ENCODE measurements around the gene TCEANC2.
"Not testable (repeated sequence)": the region's sequence is repeated elsewhere in the genome, so short reads cannot be mapped to it uniquely, and the experiment has no call there.

The TCEANC2 gene

GRCh38 chr1:54091666-54092065, 38.3 kb downstream of the TCEANC2 start:
- DNase-seq, result no peak

- no peak for DNase-seq
These were observed 40.8 kb downstream of the TCEANC2 start for GRCh38 chr1:54094001-54094729.

GRCh38 chr1:54094730-54095105, 41.3 kb downstream of the TCEANC2 start:
- DNase-seq, result not testable (repeated sequence)

DNA sequence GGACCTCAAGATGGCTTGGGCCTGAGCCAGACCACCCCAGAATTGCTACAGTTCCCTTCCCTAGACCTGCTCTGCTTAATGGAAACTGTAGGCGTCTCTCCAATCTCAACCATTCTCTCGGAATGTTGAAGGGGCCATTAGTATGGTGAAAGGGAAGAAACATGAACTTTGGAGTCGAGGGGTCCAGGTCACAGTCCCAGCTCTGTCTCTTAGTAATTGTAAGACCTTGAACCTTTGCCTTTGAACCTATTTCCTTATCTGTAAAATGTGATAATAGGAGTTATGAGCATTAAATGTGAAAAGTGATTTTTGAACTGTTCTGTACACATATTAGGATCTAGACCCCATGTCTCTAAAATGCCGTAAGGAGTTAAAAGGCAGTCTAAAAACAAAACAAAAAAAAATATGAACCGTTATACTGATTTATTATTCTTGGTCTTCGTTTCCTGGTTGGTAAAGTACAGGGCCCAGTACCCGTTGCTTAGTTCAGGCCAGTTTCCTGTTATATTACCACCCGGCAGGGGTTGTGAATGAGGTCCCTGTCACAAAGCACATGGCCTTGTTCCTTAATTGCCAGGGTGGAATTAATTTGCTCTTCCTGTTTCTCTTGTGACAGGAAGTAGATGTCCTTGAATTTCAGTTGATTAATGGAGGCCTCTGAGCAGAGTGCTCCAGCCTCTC, 42.3 kb downstream of the TCEANC2 start:
- DNase-seq, result no peak

- no peak for DNase-seq
These were observed 42.9 kb downstream of the TCEANC2 start for GRCh38 chr1:54096227-54096876.

GRCh38 chr1:54096877-54097240, 43.5 kb downstream of the TCEANC2 start:
- DNase-seq, result no peak

GRCh38 chr1:54099061-54099610, 45.7 kb downstream of the TCEANC2 start:
- DNase-seq, result no peak

- DNase-seq, result no peak
These were observed 47.1 kb downstream of the TCEANC2 start for GRCh38 chr1:54100500-54100899.

DNA sequence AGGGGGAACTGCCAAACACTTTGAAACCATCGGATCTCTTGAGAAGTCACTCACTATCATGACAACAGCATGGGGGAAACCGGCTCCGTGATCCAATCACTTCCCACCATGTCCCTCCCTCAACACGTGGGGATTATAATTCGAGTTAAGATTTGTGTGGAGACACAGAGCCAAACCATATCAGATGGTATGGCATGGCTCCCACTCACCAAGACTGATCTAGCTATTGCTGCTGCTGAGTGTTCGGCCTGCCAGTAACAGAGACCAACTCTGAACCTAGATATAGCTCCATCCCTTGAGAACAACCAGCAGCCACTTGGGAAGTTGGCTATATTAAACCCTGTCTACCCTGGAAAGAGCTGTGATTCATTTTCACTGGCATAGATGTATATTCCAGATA, 50.0 kb downstream of the TCEANC2 start:
- no peak for DNase-seq

DNA sequence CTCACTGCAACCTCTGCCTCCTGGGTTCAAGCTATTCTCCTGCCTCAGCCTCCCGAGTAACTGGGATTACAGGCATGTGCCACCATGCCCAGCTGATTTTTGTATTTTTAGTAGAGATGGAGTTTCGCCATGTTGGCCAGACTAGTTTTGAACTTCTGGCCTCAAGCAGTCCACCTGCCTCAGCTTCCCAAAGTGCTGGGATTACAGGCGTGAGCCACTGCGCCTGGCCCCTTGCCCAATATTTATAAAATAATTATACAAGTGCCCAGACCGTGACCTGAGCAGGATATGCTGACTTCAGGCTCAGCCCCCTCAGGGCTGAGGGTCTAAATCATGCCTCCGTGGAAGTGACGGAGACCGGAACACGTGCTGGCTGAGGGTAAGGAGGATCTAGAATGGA, 51.2 kb downstream of the TCEANC2 start:
- not testable (repeated sequence) for DNase-seq

GRCh38 chr1:54105080-54105479, 51.7 kb downstream of the TCEANC2 start:
- DNase-seq, result no peak

DNA sequence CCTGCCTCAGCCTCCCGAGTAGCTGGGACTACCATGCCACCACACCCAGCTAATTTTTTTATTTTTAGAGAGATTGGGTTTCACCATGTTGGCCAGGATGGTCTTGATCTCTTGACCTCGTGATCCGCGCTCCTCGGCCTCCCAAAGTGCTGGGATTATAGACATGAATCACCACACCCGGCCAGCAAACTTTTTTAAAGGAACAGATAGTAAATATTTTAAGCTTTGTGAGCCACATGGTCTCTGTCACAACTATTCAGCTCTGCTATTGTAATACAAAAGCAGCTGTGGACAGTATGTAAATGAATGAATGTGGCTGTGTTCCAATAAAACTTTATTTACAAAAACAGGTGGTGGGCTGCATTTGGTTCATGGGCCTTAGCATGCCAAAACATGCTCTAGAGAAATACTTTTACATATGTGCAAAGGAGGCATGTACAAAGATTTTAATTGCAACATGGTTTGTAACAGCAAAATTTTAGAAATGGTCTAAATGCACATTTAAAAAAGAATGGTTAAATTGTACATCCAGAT, 52.4 kb downstream of the TCEANC2 start:
- no peak for DNase-seq

- DNase-seq, result no peak
These were observed 53.7 kb downstream of the TCEANC2 start for GRCh38 chr1:54107131-54107530.

GRCh38 chr1:54108156-54108555, 54.7 kb downstream of the TCEANC2 start:
- no peak for DNase-seq

GRCh38 chr1:54109129-54110090, 56.0 kb downstream of the TCEANC2 start:
- no peak for DNase-seq

DNA sequence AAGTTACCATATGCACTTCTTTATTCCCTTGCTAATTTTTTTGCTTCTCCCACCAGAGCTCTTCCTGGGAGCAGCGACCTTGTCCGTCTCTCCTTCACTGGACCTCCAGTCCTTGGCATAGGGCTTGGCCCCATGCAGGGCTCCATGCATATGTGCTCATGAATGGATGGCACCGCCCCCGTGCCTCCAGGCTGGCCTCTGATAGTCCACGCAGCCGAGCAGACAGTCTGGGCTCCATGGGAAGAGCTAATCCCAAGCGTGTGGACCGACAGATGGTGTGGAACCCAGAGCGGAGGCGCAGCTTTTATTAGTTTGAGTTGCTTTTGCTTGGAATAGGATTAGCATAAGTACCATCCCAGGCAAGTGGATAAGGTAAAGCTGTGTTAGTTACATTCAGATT, 57.6 kb downstream of the TCEANC2 start:
- no peak for DNase-seq

DNA sequence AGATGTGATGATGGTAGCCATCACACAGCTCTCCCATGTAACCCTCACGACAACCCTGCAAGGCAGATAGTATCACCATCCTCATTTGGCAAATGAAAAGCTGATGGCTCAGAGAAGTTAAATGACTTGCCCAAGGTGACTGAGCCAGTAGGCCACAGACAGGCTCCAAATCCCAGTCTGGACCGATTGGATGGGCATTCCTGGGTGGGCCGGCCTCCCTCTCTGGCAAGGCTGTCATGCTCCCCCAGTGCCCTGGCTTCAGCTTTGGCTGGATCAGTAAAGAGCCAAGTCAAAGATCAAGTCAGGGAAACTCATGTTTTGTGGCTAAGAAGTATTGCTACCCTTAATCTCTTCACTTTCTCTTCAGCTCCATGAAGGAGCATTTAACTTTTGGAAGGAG, 58.2 kb downstream of the TCEANC2 start:
- DNase-seq, result no peak

GRCh38 chr1:54112027-54112426, 58.6 kb downstream of the TCEANC2 start:
- DNase-seq, result no peak

DNA sequence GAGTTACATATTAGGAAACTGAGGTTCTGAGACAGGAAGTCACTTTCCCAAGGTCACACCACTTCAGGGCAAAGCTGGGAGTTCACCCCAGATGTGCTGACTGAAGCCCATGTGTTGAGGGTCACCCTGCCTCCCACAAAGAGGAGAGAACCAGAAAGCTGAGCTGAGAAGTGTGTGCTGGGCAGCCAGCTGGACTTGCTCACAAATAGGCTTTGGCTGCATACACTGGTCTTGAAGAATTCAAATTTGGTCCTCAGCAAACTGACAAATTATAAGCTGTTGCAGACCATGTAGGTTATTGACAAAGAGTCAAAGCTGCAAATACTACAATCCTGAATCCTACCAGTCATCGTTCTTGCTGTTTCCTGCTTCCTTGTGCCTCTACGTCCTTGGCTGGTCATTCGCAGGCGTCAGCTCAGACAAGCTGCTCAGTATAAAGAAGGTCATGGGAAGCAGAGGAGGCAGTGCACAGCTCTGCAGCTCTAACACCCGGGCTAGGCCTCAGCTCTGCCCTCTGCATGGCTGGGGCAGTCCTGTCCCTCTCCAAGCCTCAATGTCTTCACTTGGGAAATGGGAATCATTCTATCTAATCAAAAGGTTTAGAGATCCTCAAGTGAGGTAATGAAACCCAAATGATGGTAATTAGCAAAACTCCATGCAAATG, 59.4 kb downstream of the TCEANC2 start:
- no peak for DNase-seq

DNA sequence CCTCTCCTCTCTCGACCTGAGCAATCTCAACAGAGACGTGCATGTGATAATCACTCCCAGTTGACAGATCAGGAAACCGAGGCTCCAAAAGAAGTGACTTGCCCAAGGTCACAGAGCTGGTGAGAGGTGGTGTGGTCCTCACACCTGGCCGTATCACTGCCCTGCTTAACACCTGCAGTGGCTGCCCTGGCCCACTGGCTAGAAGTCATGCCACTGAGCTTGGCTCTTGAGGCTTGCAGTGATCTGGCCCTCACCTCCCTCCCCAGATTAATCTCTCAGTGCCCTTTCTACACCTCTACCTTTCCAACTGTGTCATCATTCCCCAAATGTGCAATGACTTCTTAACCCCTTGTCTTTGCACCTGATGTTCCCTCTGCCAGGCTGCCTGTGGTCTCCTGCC, 60.6 kb downstream of the TCEANC2 start:
- DNase-seq, result no peak

DNA sequence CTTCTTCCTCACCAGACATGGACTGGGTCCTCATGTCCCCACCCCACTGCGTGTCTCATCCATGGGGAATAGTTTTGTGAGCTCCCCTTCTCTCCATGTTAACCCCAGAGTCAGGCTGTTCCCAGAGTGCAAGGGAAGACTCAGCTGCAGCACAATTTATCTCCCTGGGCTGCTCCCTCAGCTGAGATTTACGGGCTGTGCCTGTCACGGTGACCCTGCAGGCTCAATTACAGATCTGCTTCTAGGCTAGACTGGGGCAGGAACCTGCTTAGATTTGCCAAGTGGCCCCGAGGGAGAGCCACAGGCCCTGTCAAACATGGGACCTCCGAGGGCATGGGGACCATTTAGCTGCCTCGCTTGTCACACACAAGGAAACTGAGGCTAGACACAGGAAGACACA, 61.5 kb downstream of the TCEANC2 start:
- no peak for DNase-seq

DNA sequence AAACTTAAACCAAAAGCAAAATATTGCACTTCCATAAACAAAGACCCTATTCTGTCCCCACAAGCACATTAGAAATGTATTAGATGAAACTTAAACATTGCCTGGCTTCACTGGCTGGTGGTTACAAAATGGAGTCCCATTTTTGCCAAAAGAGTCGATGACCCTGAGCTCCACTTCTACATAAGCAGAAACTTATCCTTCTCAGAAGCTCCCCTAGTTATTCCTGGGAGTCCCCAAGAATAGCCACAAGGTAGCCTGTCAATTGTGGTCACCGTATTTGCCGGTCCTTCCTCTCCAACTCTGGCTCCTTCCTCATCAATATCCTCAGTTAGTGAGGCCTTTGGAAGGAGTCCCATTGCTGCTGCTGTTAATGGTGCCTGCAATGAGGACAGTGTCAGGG, 62.1 kb downstream of the TCEANC2 start:
- no peak for DNase-seq

Data from activated CD4-positive, alpha-beta T cell treated with anti-CD3 and anti-CD28 coated beads, Interleukin-2, Interleukin-6, amounts not matched to agents 100 ng/mL and 50 ng/mL, durations not matched to agents 16 hours and 8 hours (primary cell).